PC-9 (cell line): ENCODE measurements around the gene ACAD8.

Source experiments
- CTCF ChIP-seq: fragments of 200-600 bp; sonication (generic); conservative IDR thresholded peaks from 2 replicates; pipeline ENCODE4 v1.6.1; 2017; ENCODE audit warnings: mixed run types, antibody characterized with exemption, mild to moderate bottlenecking, moderate library complexity
- EZH2 ChIP-seq: fragments of 200-600 bp; sonication (generic); IDR thresholded peaks from 2 replicates; pipeline ENCODE4 v1.8.0; 2017; ENCODE audit warnings: antibody characterized with exemption, low read depth

GRCh38 chr11:134277183-134278001, 24.0 kb downstream of the ACAD8 start:
- TF ChIP-seq CTCF (no peak), EZH2 (no peak)
